Activated naive CD4-positive, alpha-beta T cell treated with anti-CD3 and anti-CD28 coated beads, Interleukin-2, amount 10 ng/mL, durations not matched to agents 7 days and 5 days (primary cell): ENCODE results near the gene AK9.

ENCODE experiments used
- CTCF ChIA-PET: fragments of 350-600 bp; sonication (Branson Sonifier 250); formaldehyde crosslinking; loops from one replicate; lab custom pipeline; 2021; ENCODE audit warnings: antibody characterized with exemption; lab: Charles Lee
- DNase-seq: peaks from one replicate; pipeline ENCODE4 v3.0.0-alpha.2; 2020
- H3K27ac Mint-ChIP-seq: one replicate; pipeline ENCODE4 v1.8.0; 2021; ENCODE audit warnings: mild to moderate bottlenecking, moderate library complexity, mixed read lengths
- H3K27me3 Mint-ChIP-seq: one replicate; pipeline ENCODE4 v1.8.0; 2021; ENCODE audit warnings: mild to moderate bottlenecking, mixed read lengths
- H3K36me3 Mint-ChIP-seq: one replicate; pipeline ENCODE4 v1.8.0; 2021; ENCODE audit warnings: mixed read lengths
- H3K4me1 Mint-ChIP-seq: one replicate; pipeline ENCODE4 v1.8.0; 2021; ENCODE audit warnings: mixed read lengths
- H3K4me3 Mint-ChIP-seq: one replicate; pipeline ENCODE4 v1.8.0; 2021; ENCODE audit warnings: mild to moderate bottlenecking, moderate library complexity, mixed read lengths
- H3K9me3 Mint-ChIP-seq: one replicate; pipeline ENCODE4 v1.8.0; 2021; ENCODE audit warnings: mixed read lengths

Gene AK9

DNA sequence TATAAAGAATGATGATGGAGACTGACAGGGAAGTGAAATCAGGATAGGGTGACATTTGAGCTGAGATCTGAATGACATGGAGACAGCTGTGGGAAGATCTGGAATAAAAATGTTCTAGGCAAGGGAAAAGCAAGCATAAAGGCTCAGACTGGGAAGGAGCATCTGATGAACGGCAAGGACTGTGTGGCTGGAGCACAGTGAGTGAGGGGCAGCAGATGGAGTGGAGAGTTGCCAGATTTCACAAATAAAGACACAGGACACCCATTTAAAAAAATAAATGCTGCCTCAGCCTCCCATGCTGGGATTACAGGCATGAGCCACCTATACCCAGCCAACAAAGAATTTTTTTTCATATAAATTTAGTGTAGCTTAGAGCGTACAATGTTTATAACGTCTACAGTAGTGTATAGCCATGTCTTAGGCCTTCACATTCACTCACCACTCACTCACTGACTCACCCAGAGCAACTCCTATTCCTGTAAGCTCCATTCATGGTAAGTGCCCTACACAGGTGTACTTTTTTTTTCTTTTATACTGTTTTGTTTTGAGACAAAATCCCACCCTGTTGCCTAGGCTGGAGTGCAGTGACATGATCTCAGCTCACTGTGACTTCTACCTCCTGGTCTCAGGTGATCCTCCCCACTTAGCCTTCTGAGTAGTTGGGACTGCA is 205.6 kb downstream of the AK9 start:
- peaks cover 34% of the 10 kb centered on the region for H3K4me1 Mint-ChIP-seq
- H3K9me3 Mint-ChIP-seq: peaks cover 2% of the 10 kb centered on the region
- no peak overlapping the region for H3K27ac Mint-ChIP-seq
- no peak for DNase-seq
- H3K27me3 Mint-ChIP-seq: peaks cover 7% of the 10 kb centered on the region
- H3K36me3 Mint-ChIP-seq: peaks cover 18% of the 10 kb centered on the region
- H3K4me3 Mint-ChIP-seq: no peak overlapping the region
- CTCF ChIA-PET: no interaction called here

DNA sequence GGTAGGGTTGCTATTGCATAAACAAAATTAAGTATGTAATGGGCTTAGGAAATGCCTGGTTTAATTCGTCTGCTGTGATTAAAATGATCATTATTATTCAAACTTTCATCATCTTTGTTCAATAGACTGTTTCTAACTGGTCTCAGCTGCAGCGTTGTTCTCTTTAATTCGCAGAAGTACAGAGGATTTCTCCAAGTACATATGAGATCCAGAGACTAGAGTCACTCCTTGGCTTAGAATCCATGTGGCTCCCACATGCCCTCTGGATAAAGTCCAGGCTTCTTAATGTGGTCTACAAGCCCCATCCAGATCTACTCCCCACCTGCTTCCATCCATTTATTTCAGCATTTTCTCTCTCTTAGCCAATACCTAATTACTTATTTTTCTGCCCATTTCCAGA is 206.9 kb downstream of the AK9 start:
- peaks cover 41% of the 10 kb centered on the region for H3K4me1 Mint-ChIP-seq
- H3K27ac Mint-ChIP-seq: peak overlapping the region; percentile 3
- peaks cover 2% of the 10 kb centered on the region for H3K9me3 Mint-ChIP-seq
- peak overlapping the region; percentile 55 for H3K4me3 Mint-ChIP-seq
- peaks cover 27% of the 10 kb centered on the region for H3K36me3 Mint-ChIP-seq
- DNase-seq: no peak
- CTCF ChIA-PET: no interaction called here
- peaks cover 7% of the 10 kb centered on the region for H3K27me3 Mint-ChIP-seq

DNA sequence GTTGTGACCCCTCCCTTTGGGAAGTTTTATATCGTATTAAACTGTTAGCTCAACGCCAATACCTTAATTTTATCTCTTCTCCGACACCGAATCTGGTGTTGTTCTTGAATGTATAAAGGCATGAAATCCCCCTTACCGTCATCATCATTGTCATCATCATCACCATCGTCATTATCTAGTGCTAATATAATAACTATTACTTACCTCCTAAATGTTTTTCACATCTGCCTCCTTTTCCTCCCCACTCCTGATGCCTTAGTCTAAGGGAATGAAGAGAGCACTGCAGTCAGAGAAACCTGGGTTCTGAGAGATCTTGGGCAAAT is 207.3 kb downstream of the AK9 start:
- peaks cover 2% of the 10 kb centered on the region for H3K9me3 Mint-ChIP-seq
- H3K27me3 Mint-ChIP-seq: peaks cover 7% of the 10 kb centered on the region
- peak overlapping the region; percentile 55 for H3K4me3 Mint-ChIP-seq
- peaks cover 32% of the 10 kb centered on the region for H3K36me3 Mint-ChIP-seq
- CTCF ChIA-PET: no interaction called here
- H3K4me1 Mint-ChIP-seq: peaks cover 45% of the 10 kb centered on the region
- no peak for DNase-seq
- H3K27ac Mint-ChIP-seq: peak overlapping the region; percentile 24

DNA sequence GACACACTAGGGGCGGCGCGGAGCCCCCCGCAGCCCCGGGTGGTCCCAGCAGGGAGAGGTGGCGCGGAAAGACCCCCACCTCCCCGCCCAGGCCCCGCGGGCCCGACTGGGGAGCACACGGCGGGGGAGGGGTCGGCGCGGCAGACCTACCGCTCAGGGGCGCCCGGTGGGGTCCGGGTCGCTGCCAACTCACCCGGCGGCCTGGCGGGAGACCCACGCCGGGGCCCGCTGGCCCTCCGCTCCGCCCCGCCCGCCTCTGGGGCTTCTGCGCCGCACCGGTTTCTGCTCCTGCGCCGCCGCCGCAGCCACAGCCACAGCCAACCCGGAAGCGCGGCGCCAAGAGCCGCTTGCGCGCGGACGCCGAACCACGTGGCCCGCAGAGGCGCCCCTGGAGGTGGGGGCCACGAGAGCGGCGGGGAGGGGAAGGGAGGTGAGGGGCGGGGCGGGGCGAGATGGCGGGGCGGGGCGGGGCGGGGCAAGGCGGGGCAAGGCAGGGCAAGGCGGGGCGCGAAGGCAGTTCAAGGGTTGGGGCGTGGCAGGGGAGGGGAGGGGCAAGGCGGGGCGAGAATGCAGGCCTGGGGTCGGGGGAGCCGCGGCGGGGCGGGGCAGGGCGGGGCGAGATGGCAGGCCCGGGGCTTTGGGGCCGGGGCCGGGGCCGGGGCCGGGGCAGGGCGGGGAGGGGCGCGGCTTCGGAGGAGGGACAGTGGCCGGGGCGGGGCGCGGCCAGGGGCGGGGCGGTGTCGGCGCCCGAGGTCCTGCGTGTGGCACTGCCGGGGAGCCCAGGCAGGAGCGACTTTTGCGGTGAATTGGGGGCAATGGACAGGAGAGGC is 207.9 kb downstream of the AK9 start, which contains the start of gene ZBTB24:
ZBTB24 (minus strand) TSS at position 315 of the 830 bp plus-strand sequence. CDS start 1,193 bp downstream, outside the sequence.
- peaks cover 2% of the 10 kb centered on the region for H3K9me3 Mint-ChIP-seq
- CTCF ChIA-PET: interaction anchor here (0.9 kb wide), 1 partner anchor 26 kb away, joined by 4 read pairs; no protein-coding TSS in a partner anchor
- H3K36me3 Mint-ChIP-seq: peaks cover 37% of the 10 kb centered on the region
- H3K27me3 Mint-ChIP-seq: peaks cover 7% of the 10 kb centered on the region
- peak; percentile 92 for DNase-seq
- H3K27ac Mint-ChIP-seq: peak within 1 kb of the TSS; percentile 90
- H3K4me3 Mint-ChIP-seq: peak within 1 kb of the TSS; percentile 94
- peaks cover 51% of the 10 kb centered on the region for H3K4me1 Mint-ChIP-seq

DNA sequence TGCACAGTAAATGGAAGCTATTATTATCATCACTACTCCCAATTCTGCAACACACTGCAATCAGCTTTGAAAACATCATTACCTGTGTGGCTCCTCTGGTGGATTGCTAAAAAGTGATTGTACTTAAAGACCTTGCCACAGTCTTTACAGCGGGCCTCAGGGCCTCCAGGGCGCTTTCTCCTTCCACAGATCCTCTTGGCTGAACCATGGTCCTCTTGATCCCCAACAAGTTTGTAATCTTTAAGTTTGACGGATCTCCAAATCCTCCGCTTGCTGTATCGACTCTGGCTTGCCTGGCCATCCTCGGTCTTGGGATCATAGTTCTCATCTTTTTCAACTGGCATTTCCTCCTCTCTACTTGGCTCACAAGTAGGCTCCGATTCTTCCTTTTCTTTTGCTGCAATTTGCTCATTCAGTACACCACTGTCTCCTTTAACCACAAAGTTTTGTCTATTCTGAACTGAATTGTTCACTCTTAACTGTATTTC is 210.0 kb downstream of the AK9 start:
- CTCF ChIA-PET: interaction anchor here (1.0 to 1.8 kb wide), 3 partner anchors 10 to 98 kb away, joined by 3 to 5 read pairs (median 3); partner anchors contain the start of gene CD164
- H3K4me3 Mint-ChIP-seq: peak overlapping the region; percentile 94
- peak overlapping the region; percentile 90 for H3K27ac Mint-ChIP-seq
- peaks cover 7% of the 10 kb centered on the region for H3K27me3 Mint-ChIP-seq
- H3K9me3 Mint-ChIP-seq: peaks cover 2% of the 10 kb centered on the region
- H3K4me1 Mint-ChIP-seq: peaks cover 70% of the 10 kb centered on the region
- peaks cover 56% of the 10 kb centered on the region for H3K36me3 Mint-ChIP-seq
- DNase-seq: no peak

DNA sequence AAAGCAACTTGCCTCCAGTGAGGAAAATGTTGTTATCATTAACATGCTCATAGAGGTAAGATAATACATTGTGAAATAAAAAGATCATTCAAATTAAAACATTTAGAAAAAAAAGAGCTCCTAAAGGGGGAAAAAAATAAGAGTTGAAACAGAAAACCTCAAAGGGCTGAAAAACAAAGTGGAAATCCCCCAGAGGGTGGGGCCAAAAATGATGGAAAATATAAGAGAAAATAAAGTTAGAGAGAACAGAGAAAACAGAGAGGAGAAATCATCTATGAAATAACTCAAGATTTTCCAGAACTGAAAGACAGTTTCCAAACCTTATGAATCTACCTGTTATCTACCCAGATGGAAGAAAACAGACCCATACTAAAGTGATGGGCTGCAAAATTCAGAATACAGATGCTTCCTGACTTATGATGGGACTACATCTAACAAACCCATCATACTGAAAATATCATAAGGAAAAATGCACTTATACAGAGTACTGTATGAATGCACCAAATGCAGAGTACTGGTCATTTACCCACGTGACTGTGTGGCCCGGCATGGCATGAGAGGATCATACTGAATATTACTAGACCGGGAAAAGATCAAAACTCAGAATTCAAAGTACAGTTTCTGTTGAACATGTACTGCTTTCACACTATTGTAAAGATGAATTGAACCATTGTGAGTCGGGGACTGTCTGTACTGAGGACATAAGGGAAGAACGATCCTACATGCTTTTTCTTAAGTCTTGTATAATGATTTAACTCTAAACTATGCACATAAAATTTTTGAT is 212.0 kb downstream of the AK9 start:
- Mint-ChIP-seq H3K9me3 (peaks cover 2% of the 10 kb centered on the region), H3K27me3 (no peaks in the 10 kb centered on the region), H3K4me3 (peak overlapping the region; percentile 74), H3K4me1 (peaks cover 76% of the 10 kb centered on the region), H3K36me3 (peaks cover 70% of the 10 kb centered on the region), H3K27ac (peak overlapping the region; percentile 81)
- CTCF ChIA-PET: interaction anchor here (0.8 to 1.8 kb wide), 2 partner anchors 12 to 13 kb away, joined by 3 to 5 read pairs; no protein-coding TSS in a partner anchor
- no peak for DNase-seq

DNA sequence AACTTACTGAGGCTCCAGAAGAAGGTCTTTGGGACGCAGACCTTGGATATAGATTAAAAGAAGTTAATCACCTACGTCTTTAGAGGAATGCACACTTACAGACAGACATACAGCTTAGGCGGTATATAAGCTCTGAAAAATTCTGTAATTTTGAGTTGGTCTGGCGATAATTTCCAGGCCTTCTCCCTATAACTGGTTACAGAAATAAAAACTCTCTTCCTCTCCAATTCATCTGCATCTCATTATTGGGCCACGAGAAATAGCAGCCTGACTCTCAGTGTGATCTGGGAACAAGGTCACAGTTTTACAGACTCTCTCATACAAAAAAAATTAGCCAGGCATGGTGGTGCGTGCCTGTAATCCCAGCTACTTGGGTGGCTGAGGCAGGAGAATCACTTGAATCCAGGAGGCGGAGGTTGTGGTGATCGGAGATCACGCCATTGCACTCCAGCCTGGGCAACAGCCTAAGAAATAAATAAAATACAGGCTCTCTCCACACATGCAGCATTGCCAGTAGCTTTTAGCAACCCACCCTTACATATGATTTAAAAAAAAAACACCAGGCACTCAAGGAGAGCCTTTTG is 212.7 kb downstream of the AK9 start:
- peak overlapping the region; percentile 81 for H3K27ac Mint-ChIP-seq
- peaks cover 2% of the 10 kb centered on the region for H3K9me3 Mint-ChIP-seq
- H3K4me1 Mint-ChIP-seq: peaks cover 75% of the 10 kb centered on the region
- no peaks in the 10 kb centered on the region for H3K27me3 Mint-ChIP-seq
- CTCF ChIA-PET: interaction anchor here (0.8 kb wide), 1 partner anchor 12 kb away, joined by 3 read pairs; no protein-coding TSS in a partner anchor
- peaks cover 76% of the 10 kb centered on the region for H3K36me3 Mint-ChIP-seq
- H3K4me3 Mint-ChIP-seq: peak overlapping the region; percentile 74
- DNase-seq: no peak

DNA sequence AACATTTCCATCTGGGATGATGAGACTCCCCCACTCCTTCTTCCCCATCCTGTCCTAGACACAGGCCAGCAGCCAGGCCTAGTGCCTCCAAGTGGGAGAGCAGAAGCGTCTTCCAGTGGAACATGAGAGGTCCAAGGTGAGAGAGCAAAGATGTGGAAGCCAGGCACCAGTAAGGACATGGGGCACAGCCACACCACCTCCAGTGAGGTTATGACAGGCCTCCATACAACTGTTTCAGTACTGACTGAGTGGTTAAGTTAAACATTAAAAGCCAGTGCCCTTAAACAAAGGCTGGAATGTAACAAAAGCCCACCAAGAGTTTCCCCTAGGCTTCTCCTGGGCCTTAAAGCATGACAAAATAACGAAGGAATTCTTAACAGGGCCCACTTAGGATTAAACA is 213.3 kb downstream of the AK9 start:
- Mint-ChIP-seq H3K4me1 (peaks cover 81% of the 10 kb centered on the region), H3K27me3 (no peaks in the 10 kb centered on the region), H3K4me3 (peak overlapping the region; percentile 74), H3K9me3 (peaks cover 2% of the 10 kb centered on the region), H3K27ac (peak overlapping the region; percentile 64), H3K36me3 (peaks cover 82% of the 10 kb centered on the region)
- DNase-seq: no peak
- CTCF ChIA-PET: interaction anchor here (1.3 kb wide), 1 partner anchor 14 kb away, joined by 3 read pairs; no protein-coding TSS in a partner anchor

DNA sequence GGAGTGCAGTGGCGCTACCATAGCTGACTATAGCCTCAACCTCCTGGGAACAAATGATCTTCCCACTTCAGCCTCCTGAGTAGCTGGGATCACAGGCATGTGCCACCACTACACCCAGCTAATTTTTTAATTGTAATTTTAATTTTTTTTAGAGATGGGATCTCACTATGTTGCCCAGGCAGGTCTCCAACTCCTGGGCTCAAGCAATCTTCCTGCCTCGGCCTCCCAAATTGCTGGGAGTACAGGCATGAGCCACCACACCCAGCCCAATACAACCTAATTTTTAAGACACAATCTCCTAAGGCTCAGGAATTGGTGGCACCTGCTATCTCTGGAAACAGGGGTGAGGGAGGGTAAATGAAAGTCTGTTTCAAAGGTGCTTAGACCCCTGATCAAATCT is 213.8 kb downstream of the AK9 start:
- Mint-ChIP-seq H3K9me3 (peaks cover 2% of the 10 kb centered on the region), H3K4me3 (peak overlapping the region; percentile 74), H3K4me1 (peaks cover 83% of the 10 kb centered on the region), H3K36me3 (peaks cover 86% of the 10 kb centered on the region), H3K27ac (peak overlapping the region; percentile 64), H3K27me3 (no peaks in the 10 kb centered on the region)
- CTCF ChIA-PET: interaction anchor here (1.3 kb wide), 1 partner anchor 15 kb away, joined by 3 read pairs; no protein-coding TSS in a partner anchor
- no peak for DNase-seq

DNA sequence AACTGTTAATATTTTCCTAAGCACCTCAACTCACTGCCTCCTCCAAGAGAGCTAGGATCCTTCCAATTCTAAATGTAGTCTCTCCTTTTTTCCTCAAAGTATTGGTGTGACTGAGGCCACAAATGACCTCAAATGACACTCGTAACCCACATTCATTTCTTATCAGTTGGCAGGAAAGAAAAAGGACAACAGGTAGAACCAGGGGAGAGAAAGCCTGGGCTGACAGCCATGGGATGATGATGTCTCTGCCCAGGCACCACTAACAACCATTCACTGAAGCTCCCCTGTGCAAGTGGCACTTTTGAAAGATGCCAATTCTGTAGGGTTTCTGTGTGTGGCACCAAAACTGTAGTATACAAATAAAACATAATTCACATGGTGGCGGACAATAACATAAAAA is 215.4 kb downstream of the AK9 start:
- Mint-ChIP-seq H3K36me3 (peaks cover 87% of the 10 kb centered on the region), H3K4me3 (no peak overlapping the region), H3K4me1 (peaks cover 79% of the 10 kb centered on the region), H3K27ac (no peak overlapping the region), H3K27me3 (no peaks in the 10 kb centered on the region), H3K9me3 (no peaks in the 10 kb centered on the region)
- CTCF ChIA-PET: no interaction called here
- no peak for DNase-seq

DNA sequence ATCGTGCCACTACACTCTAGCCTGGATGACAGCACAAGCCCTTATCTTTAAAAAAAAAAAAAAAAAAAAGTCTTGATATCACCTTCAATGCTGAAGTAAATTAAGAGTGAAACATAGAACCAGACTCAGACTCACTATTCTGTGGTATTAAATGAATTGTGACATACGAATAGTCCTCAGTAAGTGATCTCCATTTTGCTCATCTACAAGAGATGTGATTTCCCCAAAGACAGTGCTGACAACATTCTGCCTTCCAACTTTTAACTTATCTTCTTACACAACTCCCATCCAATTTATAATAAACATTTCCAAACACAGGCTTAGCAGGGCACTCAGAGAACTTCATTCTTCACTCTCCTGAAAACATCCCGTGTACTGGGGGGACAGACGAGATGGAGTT is 216.0 kb downstream of the AK9 start:
- no peak overlapping the region for H3K4me3 Mint-ChIP-seq
- H3K27me3 Mint-ChIP-seq: no peaks in the 10 kb centered on the region
- CTCF ChIA-PET: no interaction called here
- no peaks in the 10 kb centered on the region for H3K9me3 Mint-ChIP-seq
- H3K4me1 Mint-ChIP-seq: peaks cover 73% of the 10 kb centered on the region
- no peak for DNase-seq
- H3K27ac Mint-ChIP-seq: peak overlapping the region; percentile 39
- H3K36me3 Mint-ChIP-seq: peaks cover 88% of the 10 kb centered on the region

DNA sequence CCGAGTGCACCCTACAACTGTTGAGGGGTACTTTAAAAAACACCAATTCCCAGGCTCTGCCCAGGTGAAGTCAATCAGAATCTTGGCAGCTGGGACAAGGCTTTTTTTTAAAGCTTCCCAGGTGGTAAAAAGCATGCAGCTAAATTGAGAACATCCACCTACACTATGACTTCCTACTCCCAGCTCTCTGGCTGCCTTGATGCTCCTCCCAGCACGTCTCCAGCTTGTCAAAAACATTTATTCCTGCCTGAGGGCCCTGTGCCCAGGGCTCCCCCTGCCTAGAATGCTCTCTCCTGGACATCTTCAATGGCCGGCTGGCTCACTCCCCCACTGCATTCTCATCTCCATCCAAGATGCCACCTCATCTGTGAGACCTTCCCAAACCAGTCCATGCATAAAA is 217.9 kb downstream of the AK9 start:
- Mint-ChIP-seq H3K4me3 (no peak overlapping the region), H3K4me1 (peaks cover 67% of the 10 kb centered on the region), H3K36me3 (peaks cover 86% of the 10 kb centered on the region), H3K27me3 (no peaks in the 10 kb centered on the region), H3K27ac (no peak overlapping the region), H3K9me3 (no peaks in the 10 kb centered on the region)
- DNase-seq: no peak
- CTCF ChIA-PET: interaction anchor here (0.7 kb wide), 1 partner anchor 205 kb away, joined by 3 read pairs; no protein-coding TSS in a partner anchor

DNA sequence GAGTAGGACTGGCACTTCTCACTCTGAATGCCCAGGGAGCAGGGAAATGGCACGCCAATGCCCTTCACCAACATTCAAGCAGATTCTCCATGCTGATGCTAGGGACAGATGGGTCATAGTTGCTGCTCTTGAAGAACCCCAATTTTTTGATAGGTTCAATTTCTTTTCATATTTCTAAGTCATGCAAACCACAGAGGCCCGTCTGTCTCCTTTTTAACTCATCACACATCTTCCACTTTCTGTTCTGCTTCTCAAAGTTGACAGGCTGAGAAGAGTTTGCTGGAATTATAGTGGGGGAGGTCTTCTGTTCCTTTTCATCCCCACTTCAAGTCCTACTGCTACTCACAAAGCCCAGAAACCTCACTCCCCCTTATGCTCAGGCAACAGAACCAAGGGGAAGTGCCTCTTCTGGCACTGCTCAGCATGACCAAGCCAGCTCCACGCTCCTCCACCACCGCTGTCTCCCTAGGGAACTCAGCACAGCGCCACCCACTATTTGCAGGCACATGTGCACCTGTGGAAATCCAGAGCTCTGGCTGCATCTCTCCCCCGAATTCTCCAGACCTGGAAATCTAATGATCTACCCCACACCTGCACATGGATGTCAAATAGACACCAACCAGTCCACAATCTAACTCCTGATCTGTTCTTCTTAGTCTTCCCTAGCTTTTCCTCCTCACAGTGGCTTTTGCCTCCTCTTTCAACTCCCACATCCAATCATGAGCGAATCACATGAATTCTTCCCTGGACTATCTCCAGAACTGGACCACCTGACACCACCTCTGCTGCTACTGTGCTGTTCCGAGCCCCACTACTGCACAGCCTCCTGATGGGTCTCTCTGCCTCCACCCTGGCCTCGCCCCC is 218.6 kb downstream of the AK9 start:
- CTCF ChIA-PET: no interaction called here
- peak overlapping the region; percentile 12 for H3K27ac Mint-ChIP-seq
- H3K4me3 Mint-ChIP-seq: no peak overlapping the region

More for the DNA sequence above, 218.6 kb downstream of the AK9 start:
- no peaks in the 10 kb centered on the region for H3K9me3 Mint-ChIP-seq
- H3K27me3 Mint-ChIP-seq: no peaks in the 10 kb centered on the region
- peaks cover 86% of the 10 kb centered on the region for H3K36me3 Mint-ChIP-seq
- peaks cover 59% of the 10 kb centered on the region for H3K4me1 Mint-ChIP-seq
- no peak for DNase-seq
